Bladder microvascular endothelial cell (primary cell): Measurements from ENCODE around the gene STX5. TPM values are rescaled to one million over a fixed set of nuclear protein-coding genes. Genes with fewer than 3 reads are reported as not detected.

Experiments
- total RNA-seq: library from RNA; depleted of rRNA; stranded (reverse); fragments of >200 nt; gene quantifications from 2 replicates; pipeline ENCODE4 v1.2.3, GENCODE V29; 2014

The STX5 gene
- total RNA-seq = 35.9 and 40.8 TPM in 2 replicates

GRCh38 chr11:62831520-62832335 lies at the start of gene STX5:
Gene STX5 (minus strand): TSS chr11:62832051. CDS start chr11:62831243, 808 bp downstream.

GRCh38 chr11:62880803-62881578 lies 49.1 kb upstream of the STX5 start, which contains the start of gene SLC3A2:
Gene SLC3A2 (plus strand): TSS chr11:62880896. CDS start chr11:62881024, 128 bp downstream.

GRCh38 chr11:62839050-62839945 lies 7.4 kb upstream of the STX5 start, which contains the start of gene WDR74:
Gene WDR74 (minus strand): TSS chr11:62839590. CDS start chr11:62839570, 20 bp downstream.

GRCh38 chr11:62832336-62833234 lies 734 bp upstream of the STX5 start, which contains the start of gene TEX54:
Gene TEX54 (minus strand): TSS chr11:62832841.

GRCh38 chr11:62805076-62805892 lies 26.6 kb downstream of the STX5 start, which contains the start of gene NXF1:
Gene NXF1 (minus strand): TSS chr11:62805440. CDS start chr11:62805356, 84 bp downstream.

GRCh38 chr11:62791501-62792201 lies 40.2 kb downstream of the STX5 start, which contains the start of gene TMEM223:
Gene TMEM223 (minus strand): TSS chr11:62792006. CDS start chr11:62791994, 12 bp downstream.

GRCh38 chr11:62787005-62787759 lies 44.7 kb downstream of the STX5 start, which contains the start of gene TMEM179B:
Gene TMEM179B (plus strand): TSS chr11:62787402. CDS start chr11:62787432, 30 bp downstream.

GRCh38 chr11:62771144-62772021 lies 60.5 kb downstream of the STX5 start, which contains the start of gene TAF6L:
Gene TAF6L (plus strand): TSS chr11:62771396. CDS start chr11:62775784, 4,388 bp downstream.

Other genes starting within 250 kb of the STX5 start
- 9.2 and 12.8 TPM in 2 replicates for gene TUT1, start 240.5 kb downstream of the STX5 start, total RNA-seq
- 177 and 185 TPM in 2 replicates for gene MTA2, start 230.2 kb downstream of the STX5 start, total RNA-seq
- gene EML3, start 219.3 kb downstream of the STX5 start, total RNA-seq = 26.9 and 35.7 TPM in 2 replicates
- 2.1 and 4.9 TPM in 2 replicates for gene ROM1, start 218.8 kb downstream of the STX5 start, total RNA-seq
- 16.7 and 19.2 TPM in 2 replicates for gene B3GAT3, start 210.1 kb downstream of the STX5 start, total RNA-seq
- gene GANAB, start 185.4 kb downstream of the STX5 start, total RNA-seq = 177 and 354 TPM in 2 replicates
- gene INTS5, start 178.7 kb downstream of the STX5 start, total RNA-seq = 16.8 and 20.8 TPM in 2 replicates
- gene C11orf98, start 166.8 kb downstream of the STX5 start, total RNA-seq = 29.8 and 31.6 TPM in 2 replicates
- 7.7 and 7.9 TPM in 2 replicates for gene CSKMT, start 166.7 kb downstream of the STX5 start, total RNA-seq
- 9.0 and 10.5 TPM in 2 replicates for gene UQCC3, start 160.4 kb downstream of the STX5 start, total RNA-seq
- gene LBHD1, start 159.8 kb downstream of the STX5 start, total RNA-seq = 1.6 and 2.8 TPM in 2 replicates
- gene UBXN1, start 153.0 kb downstream of the STX5 start, total RNA-seq = 145 and 155 TPM in 2 replicates
- under 0.01 and 0.31 TPM in 2 replicates for gene LRRN4CL, start 142.5 kb downstream of the STX5 start, total RNA-seq
- gene BSCL2, start 124.6 kb downstream of the STX5 start, total RNA-seq = 14.2 and 15.7 TPM in 2 replicates
- gene GNG3, start 124.4 kb downstream of the STX5 start, total RNA-seq = not detected in 2 replicates
- 9.9 and 18.2 TPM in 2 replicates for gene HNRNPUL2, start 104.6 kb downstream of the STX5 start, total RNA-seq
- 32.5 and 33.0 TPM in 2 replicates for gene TTC9C, start 103.6 kb downstream of the STX5 start, total RNA-seq
- 7.8 TPM in 2 replicates for gene ZBTB3, start 77.9 kb downstream of the STX5 start, total RNA-seq
- gene POLR2G, start 70.5 kb downstream of the STX5 start, total RNA-seq = 49.9 and 61.2 TPM in 2 replicates
- gene TAF6L, start 60.7 kb downstream of the STX5 start, total RNA-seq = 19.3 and 43.2 TPM in 2 replicates
- gene TMEM179B, start 44.6 kb downstream of the STX5 start, total RNA-seq = 17.2 and 21.3 TPM in 2 replicates
- 11.3 and 11.5 TPM in 2 replicates for gene TMEM223, start 40.0 kb downstream of the STX5 start, total RNA-seq
- gene NXF1, start 26.6 kb downstream of the STX5 start, total RNA-seq = 11.8 and 50.6 TPM in 2 replicates
- gene TEX54, start 790 bp upstream of the STX5 start, total RNA-seq = not detected in 2 replicates
- 61.4 and 67.5 TPM in 2 replicates for gene WDR74, start 7.5 kb upstream of the STX5 start, total RNA-seq
- 86.1 and 87.2 TPM in 2 replicates for gene SLC3A2, start 48.8 kb upstream of the STX5 start, total RNA-seq
- not detected in 2 replicates for gene CHRM1, start 89.3 kb upstream of the STX5 start, total RNA-seq
- gene SLC22A6, start 152.9 kb upstream of the STX5 start, total RNA-seq = not detected in 2 replicates
- not detected in 2 replicates for gene SLC22A8, start 183.8 kb upstream of the STX5 start, total RNA-seq